Thyroid gland (tissue), 4 donors: ENCODE data around the gene WDR27. TPM values are rescaled to one million over a fixed set of nuclear protein-coding genes. Genes with fewer than 3 reads are reported as not detected.
A peak's percentile ranks its signal among the peaks of the same experiment; 100 is the strongest.
"Not testable (repeated sequence)": the region's sequence is repeated elsewhere in the genome, so short reads cannot be mapped to it uniquely, and the experiment has no call there.

Experiments
- DNase-seq, 2 donors: peaks; one replicate each; pipeline ENCODE4 v3.0.0-alpha.2; 2019
- H3K27ac ChIP-seq, 3 donors: fragments of 200-600 bp; sonication (generic); 1 replicate in 2 of 3; 2 replicates in 1 of 3; pipeline ENCODE4 v1.5.1; 2016 to 2019; ENCODE audit warnings: mild to moderate bottlenecking in 1 of 3, moderate library complexity in 1 of 3
- H3K27me3 ChIP-seq: fragments of 200-600 bp; sonication (generic); one replicate; pipeline ENCODE4 v1.5.1; 2019
- H3K36me3 ChIP-seq, 2 donors: fragments of 200-600 bp; sonication (generic); one replicate each; pipeline ENCODE4 v1.5.1; 2016 to 2019
- H3K4me1 ChIP-seq, 2 donors: fragments of 200-600 bp; sonication (generic); one replicate each; pipeline ENCODE4 v1.5.1; 2017 to 2019
- H3K4me3 ChIP-seq, 3 donors: fragments of 200-600 bp; sonication (generic); replicated peaks in 1 of 3; 1 replicate in 2 of 3; 2 replicates in 1 of 3; pipeline ENCODE4 v1.5.1; 2016; ENCODE audit warnings: mild to moderate bottlenecking in 1 of 3
- H3K9me3 ChIP-seq: fragments of 200-600 bp; sonication (generic); one replicate; pipeline ENCODE4 v1.5.1; 2017
- CTCF ChIP-seq, 6 experiments: fragments of 200-600 bp in 3 of 6; fragments of 450-650 bp in 3 of 6; sonication (generic) in 3 of 6; IDR thresholded peaks; one replicate each; pipeline ENCODE4 v1.5.1; 2016 to 2019; ENCODE audit warnings: antibody characterized with exemption in 6 of 6, mild to moderate bottlenecking in 2 of 6, inconsistent platforms in 1 of 6, moderate library complexity in 1 of 6
- POLR2A ChIP-seq, 2 donors: fragments of 450-650 bp; IDR thresholded peaks; one replicate each; pipeline ENCODE4 v1.6.1; 2017; ENCODE audit warnings: antibody characterized with exemption in 2 of 2, mild to moderate bottlenecking in 2 of 2, moderate library complexity in 1 of 2
- WGBS, 2 donors: methylation state at CpG; one replicate each; pipeline ENCODE4 v1.1.5; 2017; 5-methylcytosine and 5-hydroxymethylcytosine counted together
- intact Hi-C: fragments of 100-400 bp; cut with DNase I; formaldehyde crosslinking; loops from one replicate; pipeline ENCODE4 v1.15.1; 2023
- total RNA-seq, 4 donors: library from RNA; depleted of rRNA; stranded (reverse); fragments of >200 nt; gene quantifications; one replicate each; pipeline ENCODE4 v1.2.3, GENCODE V29; 2016

WDR27 gene
- total RNA-seq, 4 donors from 2014 or later = 48.9 to 74.6 (median 51.8) TPM

GRCh38 chr6:169521825-169522224 is 180.0 kb downstream of the WDR27 start:
- Histone ChIP-seq H3K36me3 (no peaks in the 10 kb centered on the region), H3K27me3 (no peaks in the 10 kb centered on the region), H3K4me3 (no peak overlapping the region), H3K27ac (no peak overlapping the region), H3K9me3 (no peaks in the 10 kb centered on the region), H3K4me1 (no peaks in the 10 kb centered on the region)
- intact Hi-C loops = no loop called here
- DNase-seq = no peak
- TF ChIP-seq CTCF (IDR thresholded peaks at IDR 0.05) (no peak), POLR2A (IDR thresholded peaks at IDR 0.05) (no peak)

GRCh38 chr6:169520104-169520503 is 181.7 kb downstream of the WDR27 start:
- no peaks in the 10 kb centered on the region for H3K27me3 ChIP-seq
- WGBS, 2 donors = 87 to 97% methylated on average over 2 of the region's 2 CpGs
- no peaks in the 10 kb centered on the region for H3K4me1 ChIP-seq
- H3K36me3 ChIP-seq = no peaks in the 10 kb centered on the region
- H3K9me3 ChIP-seq = no peaks in the 10 kb centered on the region
- DNase-seq = no peak
- intact Hi-C loops = no loop called here
- no peak overlapping the region for H3K4me3 ChIP-seq
- no peak for TF ChIP-seq POLR2A (IDR thresholded peaks at IDR 0.05)
- no peak for TF ChIP-seq CTCF (IDR thresholded peaks at IDR 0.05)
- no peak overlapping the region for H3K27ac ChIP-seq

- H3K4me1 ChIP-seq = no peaks in the 10 kb centered on the region
- H3K27ac ChIP-seq = no peak overlapping the region
- H3K27me3 ChIP-seq = no peaks in the 10 kb centered on the region
- H3K36me3 ChIP-seq = no peaks in the 10 kb centered on the region
- H3K9me3 ChIP-seq = no peaks in the 10 kb centered on the region
- no peak for DNase-seq
- intact Hi-C loops = no loop called here
- no peak overlapping the region for H3K4me3 ChIP-seq
- TF ChIP-seq CTCF (IDR thresholded peaks at IDR 0.05) = no peak
- no peak for TF ChIP-seq POLR2A (IDR thresholded peaks at IDR 0.05)
These were observed 183.4 kb downstream of the WDR27 start for GRCh38 chr6:169518451-169518850.

GRCh38 chr6:169513478-169514193 is 188.2 kb downstream of the WDR27 start:
- WGBS, 2 donors = 88 to 91% methylated on average over 3 of the region's 3 CpGs
- Histone ChIP-seq H3K27me3 (no peaks in the 10 kb centered on the region), H3K27ac (no peak overlapping the region), H3K4me3 (no peak overlapping the region), H3K9me3 (no peaks in the 10 kb centered on the region), H3K36me3 (no peaks in the 10 kb centered on the region), H3K4me1 (no peaks in the 10 kb centered on the region)
- intact Hi-C loops = no loop called here
- no peak for DNase-seq
- TF ChIP-seq POLR2A (IDR thresholded peaks at IDR 0.05) (no peak), CTCF (IDR thresholded peaks at IDR 0.05) (no peak)

- TF ChIP-seq CTCF (IDR thresholded peaks at IDR 0.05) = peak in 1 of 6 experiments; percentile 14
- intact Hi-C loops, H3K4me1 ChIP-seq, H3K4me3 ChIP-seq, H3K9me3 ChIP-seq, H3K27me3 ChIP-seq, H3K36me3 ChIP-seq, H3K27ac ChIP-seq, DNase-seq: not testable (repeated sequence)
These were observed 190.0 kb downstream of the WDR27 start for GRCh38 chr6:169511785-169512184.
